ENCODE data around the gene GNPTG.

Gene GNPTG

GRCh38 chr16:1394367-1394951, 42.7 kb downstream of the GNPTG start:
- DNase-seq (ENCODE audit: low read depth in 3 of 3), result no peak

- no peak for DNase-seq (ENCODE audit: low read depth in 3 of 3)
These were observed 43.8 kb downstream of the GNPTG start for GRCh38 chr16:1395444-1396031.

GRCh38 chr16:1397779-1398178, 46.0 kb downstream of the GNPTG start:
- DNase-seq (ENCODE audit: low read depth in 3 of 3), result no peak

GRCh38 chr16:1398351-1398750, 46.6 kb downstream of the GNPTG start:
- no peak for DNase-seq (ENCODE audit: low read depth in 3 of 3)

- DNase-seq (ENCODE audit: low read depth in 3 of 3), result no peak
These were observed 47.3 kb downstream of the GNPTG start for GRCh38 chr16:1398826-1399581.

GRCh38 chr16:1401061-1401757, 49.5 kb downstream of the GNPTG start:
- no peak for DNase-seq (ENCODE audit: low read depth in 3 of 3)

GRCh38 chr16:1401758-1402154, 50.0 kb downstream of the GNPTG start:
- DNase-seq (ENCODE audit: low read depth in 3 of 3), result no peak

- no peak for DNase-seq (ENCODE audit: low read depth in 3 of 3)
These were observed 51.3 kb downstream of the GNPTG start for GRCh38 chr16:1403036-1403435.

- DNase-seq (ENCODE audit: low read depth in 3 of 3), result no peak
These were observed 52.0 kb downstream of the GNPTG start for GRCh38 chr16:1403733-1404132.

GRCh38 chr16:1407753-1408152, 56.0 kb downstream of the GNPTG start:
- no peak for DNase-seq (ENCODE audit: low read depth in 3 of 3)

- peak; percentile 91 to 97 (median 94) for DNase-seq (ENCODE audit: low read depth in 3 of 3)
These were observed 56.6 kb downstream of the GNPTG start for GRCh38 chr16:1408171-1408837.

GRCh38 chr16:1412847-1413246, 61.1 kb downstream of the GNPTG start:
- DNase-seq (ENCODE audit: low read depth in 3 of 3), result no peak
